ENCODE measurements around the gene A2ML1.
"Not testable (repeated sequence)": the region's sequence is repeated elsewhere in the genome, so short reads cannot be mapped to it uniquely, and the experiment has no call there.

The A2ML1 gene

GRCh38 chr12:8917031-8917430 is 94.6 kb downstream of the A2ML1 start:
- no peak overlapping the region for H3K4me3 ChIP-seq (ENCODE audit: low read length)
- no peak for TF ChIP-seq CTCF (IDR thresholded peaks at IDR 0.05; ENCODE audit: insufficient read depth, low read depth, low read length, missing control alignments)
- DNase-seq (ENCODE audit: low read depth) = no peak

GRCh38 chr12:8917751-8918150 is 95.3 kb downstream of the A2ML1 start:
- TF ChIP-seq CTCF (IDR thresholded peaks at IDR 0.05; ENCODE audit: insufficient read depth, low read depth, low read length, missing control alignments) = no peak
- no peak for DNase-seq (ENCODE audit: low read depth)
- no peak overlapping the region for H3K4me3 ChIP-seq (ENCODE audit: low read length)

GRCh38 chr12:8919643-8920042 is 97.2 kb downstream of the A2ML1 start:
- not testable (repeated sequence) for DNase-seq (ENCODE audit: low read depth); H3K4me3 ChIP-seq (ENCODE audit: low read length)

- no peak overlapping the region for H3K4me3 ChIP-seq (ENCODE audit: low read length)
- DNase-seq (ENCODE audit: low read depth) = no peak
- TF ChIP-seq CTCF (IDR thresholded peaks at IDR 0.05; ENCODE audit: insufficient read depth, low read depth, low read length, missing control alignments) = no peak
These were observed 100.1 kb downstream of the A2ML1 start for GRCh38 chr12:8922544-8922943.
